Measurements from ENCODE around the gene GCN1. TPM values are rescaled to one million over a fixed set of nuclear protein-coding genes. Genes with fewer than 3 reads are reported as not detected.

The GCN1 gene
- total RNA-seq, 4 donors from 2014 or later = 39.5 to 117 (median 63.7) TPM

GRCh38 chr12:120096671-120097202 lies 97.8 kb downstream of the GCN1 start:
- Histone ChIP-seq H3K27ac (no peak overlapping the region), H3K4me1 (peaks cover 17 to 40% (median 21%) of the 10 kb centered on the region in 3 donors), H3K4me3 (no peak overlapping the region), H3K27me3 (no peaks in the 10 kb centered on the region), H3K36me3 (peaks cover 29 to 100% (median 44%) of the 10 kb centered on the region in 3 donors), H3K9me3 (no peaks in the 10 kb centered on the region)
- no peak for DNase-seq
- intact Hi-C loops (cut with DNase I) = no loop called here
- WGBS, 2 donors = 86 to 87% methylated on average over 22 to 23 of the region's 34 CpGs
- TF ChIP-seq CTCF (IDR thresholded peaks at IDR 0.05) (no peak), POLR2A (IDR thresholded peaks at IDR 0.05) (no peak)

- 81 to 100% methylated on average over 1 to 8 of the region's 8 CpGs for WGBS, 2 donors
Observed at GRCh38 chr12:120095736-120096135, 98.8 kb downstream of the GCN1 start.

GRCh38 chr12:120095331-120095730 lies 99.2 kb downstream of the GCN1 start:
- peaks cover 29 to 100% (median 36%) of the 10 kb centered on the region in 3 donors for H3K36me3 ChIP-seq
- no peaks in the 10 kb centered on the region for H3K9me3 ChIP-seq
- DNase-seq = no peak
- TF ChIP-seq POLR2A (IDR thresholded peaks at IDR 0.05) = no peak
- no peak for TF ChIP-seq CTCF (IDR thresholded peaks at IDR 0.05)
- no peak overlapping the region for H3K4me3 ChIP-seq
- H3K27me3 ChIP-seq = no peaks in the 10 kb centered on the region
- H3K27ac ChIP-seq = no peak overlapping the region
- intact Hi-C loops (cut with DNase I) = no loop called here
- peaks cover 3 to 26% (median 7%) of the 10 kb centered on the region in 3 donors for H3K4me1 ChIP-seq
- 83% methylated on average over 1 of the region's 13 CpGs; no CpG with 5 or more reads in 1 of the 2 donors for WGBS, 2 donors

More at GRCh38 chr12:120095736-120096135, 98.8 kb downstream of the GCN1 start:
- H3K4me3 ChIP-seq = no peak overlapping the region
- no peak for DNase-seq
- intact Hi-C loops (cut with DNase I) = no loop called here
- peaks cover 29 to 100% (median 38%) of the 10 kb centered on the region in 3 donors for H3K36me3 ChIP-seq
- H3K27ac ChIP-seq = no peak overlapping the region
- no peaks in the 10 kb centered on the region for H3K27me3 ChIP-seq
- H3K9me3 ChIP-seq = no peaks in the 10 kb centered on the region
- H3K4me1 ChIP-seq = peaks cover 7 to 30% (median 11%) of the 10 kb centered on the region in 3 donors
- TF ChIP-seq POLR2A (IDR thresholded peaks at IDR 0.05) = no peak
- no peak for TF ChIP-seq CTCF (IDR thresholded peaks at IDR 0.05)

GRCh38 chr12:120094485-120094884 lies 100.0 kb downstream of the GCN1 start:
- no peaks in the 10 kb centered on the region for H3K9me3 ChIP-seq
- TF ChIP-seq CTCF (IDR thresholded peaks at IDR 0.05) (no peak), POLR2A (IDR thresholded peaks at IDR 0.05) (no peak)
- H3K4me1 ChIP-seq = peaks cover 0 to 17% (median 0%) of the 10 kb centered on the region in 3 donors
- WGBS, 2 donors = 65 to 82% methylated on average over 2 to 3 of the region's 9 CpGs
- no peak overlapping the region for H3K27ac ChIP-seq
- intact Hi-C loops (cut with DNase I) = no loop called here
- H3K27me3 ChIP-seq = no peaks in the 10 kb centered on the region
- no peak for DNase-seq
- peaks cover 29 to 100% (median 35%) of the 10 kb centered on the region in 3 donors for H3K36me3 ChIP-seq
- no peak overlapping the region for H3K4me3 ChIP-seq

GRCh38 chr12:120093592-120094355 lies 100.7 kb downstream of the GCN1 start:
- intact Hi-C loops (cut with DNase I) = no loop called here
- TF ChIP-seq CTCF (IDR thresholded peaks at IDR 0.05) (no peak), POLR2A (IDR thresholded peaks at IDR 0.05) (no peak)
- WGBS, 2 donors = 59 to 60% methylated on average over 9 to 10 of the region's 17 CpGs
- no peaks in the 10 kb centered on the region for H3K9me3 ChIP-seq
- H3K4me1 ChIP-seq = peaks cover 0 to 12% (median 0%) of the 10 kb centered on the region in 3 donors
- no peak for DNase-seq
- H3K36me3 ChIP-seq = peaks cover 24 to 93% (median 28%) of the 10 kb centered on the region in 3 donors
- H3K27ac ChIP-seq = no peak overlapping the region
- H3K4me3 ChIP-seq = no peak overlapping the region
- no peaks in the 10 kb centered on the region for H3K27me3 ChIP-seq
